GM19328 (cell line): ENCODE measurements around the gene FTSJ1.
"Not testable (repeated sequence)": the region's sequence is repeated elsewhere in the genome, so short reads cannot be mapped to it uniquely, and the experiment has no call there.

Experiments used
- ATAC-seq: cut with Tn5 transposase; IDR thresholded peaks from one replicate; pipeline ENCODE4 v1.9.1; 2021; ENCODE audit warnings: mild to moderate bottlenecking, moderate library complexity; ENCODE audit not compliant: unreplicated experiment

The FTSJ1 gene

DNA sequence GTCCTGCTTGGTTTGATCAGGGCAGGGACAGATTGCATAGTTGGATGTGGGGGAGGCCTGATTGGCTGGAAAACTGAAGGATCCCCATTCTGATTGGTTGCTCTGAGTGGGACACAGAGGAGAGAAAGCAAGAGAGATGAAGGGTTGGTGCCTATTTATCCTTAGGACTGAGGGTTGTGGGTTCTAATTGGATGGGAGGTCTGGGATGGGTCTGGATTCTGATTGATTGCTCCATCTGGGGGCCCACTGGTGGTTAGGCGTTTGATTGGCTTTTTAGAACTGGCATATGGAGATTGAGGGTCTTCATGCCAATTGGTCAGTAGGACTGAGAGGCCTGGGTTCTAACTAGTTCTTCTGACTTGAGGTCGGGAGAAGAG is 45.0 kb downstream of the FTSJ1 start:
- ATAC-seq, result no peak

GRCh38 chrX:48521353-48522243 is 45.6 kb downstream of the FTSJ1 start, which contains the start of gene EBP:
Gene EBP (plus strand): TSS chrX:48521808. CDS start chrX:48523772, 1,964 bp downstream.
- ATAC-seq, result peak; percentile 94

GRCh38 chrX:48522291-48522690 is 46.3 kb downstream of the FTSJ1 start:
- ATAC-seq, result no peak

DNA sequence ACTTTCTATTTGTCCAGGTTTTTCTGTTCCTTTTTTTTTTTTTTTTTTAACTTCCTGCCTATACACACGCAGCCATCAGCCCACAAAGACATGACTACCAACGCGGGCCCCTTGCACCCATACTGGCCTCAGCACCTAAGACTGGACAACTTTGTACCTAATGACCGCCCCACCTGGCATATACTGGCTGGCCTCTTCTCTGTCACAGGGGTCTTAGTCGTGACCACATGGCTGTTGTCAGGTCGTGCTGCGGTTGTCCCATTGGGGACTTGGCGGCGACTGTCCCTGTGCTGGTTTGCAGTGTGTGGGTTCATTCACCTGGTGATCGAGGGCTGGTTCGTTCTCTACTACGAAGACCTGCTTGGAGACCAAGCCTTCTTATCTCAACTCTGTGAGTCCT is 47.7 kb downstream of the FTSJ1 start:
- ATAC-seq, result no peak

- ATAC-seq, result not testable (repeated sequence)
Observed at GRCh38 chrX:48525853-48526252, 49.9 kb downstream of the FTSJ1 start.

- ATAC-seq, result no peak
Observed at GRCh38 chrX:48530736-48531135, 54.7 kb downstream of the FTSJ1 start.

DNA sequence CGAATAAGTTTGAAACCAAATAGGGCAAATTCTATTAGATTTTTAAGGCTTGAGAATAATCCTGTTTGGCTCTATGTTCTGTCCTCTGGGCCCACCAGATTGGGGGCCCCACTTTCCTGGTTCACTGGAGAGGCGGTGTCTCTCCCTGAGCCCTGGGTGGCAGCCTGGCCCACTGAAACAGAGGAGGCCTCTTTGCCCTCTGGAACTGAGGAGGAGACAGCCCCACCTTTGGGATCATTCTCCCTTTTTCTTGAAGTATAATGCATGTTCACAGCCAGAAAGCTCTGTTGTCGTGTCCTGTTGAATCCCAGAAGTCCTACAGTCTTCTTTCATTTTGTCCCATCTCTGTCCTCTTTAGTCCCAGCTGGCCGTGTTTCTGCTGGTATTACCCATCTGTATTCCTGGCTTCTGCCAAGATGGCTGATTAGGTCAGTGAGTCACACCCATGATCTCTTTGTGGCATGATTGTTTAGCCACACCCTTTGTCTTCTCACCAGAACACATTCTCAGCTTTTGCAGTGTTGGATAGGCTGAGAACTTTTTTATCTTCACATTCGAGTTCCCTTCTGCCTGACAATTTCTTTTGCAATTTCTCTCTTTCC is 55.5 kb downstream of the FTSJ1 start:
- ATAC-seq, result no peak

GRCh38 chrX:48532161-48532560 is 56.2 kb downstream of the FTSJ1 start:
- no peak for ATAC-seq

GRCh38 chrX:48533165-48533564 is 57.2 kb downstream of the FTSJ1 start:
- ATAC-seq, result no peak
